NCI-H446 treated with DMSO at 0.1 percent for 48 hours (cell line): Measurements from ENCODE around the gene CACNB4.
"Not testable (repeated sequence)": the region's sequence is repeated elsewhere in the genome, so short reads cannot be mapped to it uniquely, and the experiment has no call there.

Experiments used
- DNase-seq: peaks from one replicate; lab custom pipeline; 2025; lab: John Stamatoyannopoulos, UW

CACNB4 gene

GRCh38 chr2:151943461-151943860 is 155.4 kb downstream of the CACNB4 start:
- DNase-seq, result no peak

- not testable (repeated sequence) for DNase-seq
Measured at GRCh38 chr2:151942540-151943205, 156.2 kb downstream of the CACNB4 start.

- DNase-seq, result no peak
Measured at GRCh38 chr2:151937966-151938365, 160.9 kb downstream of the CACNB4 start.

GRCh38 chr2:151936626-151937025 is 162.2 kb downstream of the CACNB4 start:
- no peak for DNase-seq

- no peak for DNase-seq
Measured at GRCh38 chr2:151933266-151933804, 165.5 kb downstream of the CACNB4 start.

GRCh38 chr2:151931756-151932155 is 167.1 kb downstream of the CACNB4 start:
- no peak for DNase-seq

GRCh38 chr2:151931030-151931611 is 167.7 kb downstream of the CACNB4 start:
- no peak for DNase-seq

GRCh38 chr2:151930042-151930441 is 168.8 kb downstream of the CACNB4 start:
- DNase-seq, result no peak

GRCh38 chr2:151928380-151928779 is 170.5 kb downstream of the CACNB4 start:
- no peak for DNase-seq

GRCh38 chr2:151927501-151928221 is 171.2 kb downstream of the CACNB4 start:
- DNase-seq, result no peak

- no peak for DNase-seq
Measured at GRCh38 chr2:151922845-151923666, 175.8 kb downstream of the CACNB4 start.

GRCh38 chr2:151919786-151920185 is 179.1 kb downstream of the CACNB4 start:
- DNase-seq, result no peak

GRCh38 chr2:151918308-151918707 is 180.5 kb downstream of the CACNB4 start:
- no peak for DNase-seq

- no peak for DNase-seq
Measured at GRCh38 chr2:151916632-151917031, 182.2 kb downstream of the CACNB4 start.

- not testable (repeated sequence) for DNase-seq
Measured at GRCh38 chr2:151915629-151916025, 183.2 kb downstream of the CACNB4 start.

- DNase-seq, result no peak
Measured at GRCh38 chr2:151914989-151915628, 183.7 kb downstream of the CACNB4 start.

GRCh38 chr2:151908204-151908882 is 190.5 kb downstream of the CACNB4 start:
- DNase-seq, result no peak

- DNase-seq, result no peak
Measured at GRCh38 chr2:151907286-151908203, 191.3 kb downstream of the CACNB4 start.

- no peak for DNase-seq
Measured at GRCh38 chr2:151906633-151906998, 192.2 kb downstream of the CACNB4 start.
